IMR-90 (cell line): ENCODE data around the gene CD86. TPM values are rescaled to one million over a fixed set of nuclear protein-coding genes. Genes with fewer than 3 reads are reported as not detected.

Source experiments
- ATAC-seq: fragments of 200-7000 bp; cut with Tn5 transposase; 2 replicates; pipeline ENCODE4 v1.9.1; 2020; ENCODE audit warnings: low read depth, mild to moderate bottlenecking, moderate library complexity
- BruUV-seq: library from RNA; stranded (reverse); fragments of 400-500 nt; replicated peaks from 2 replicates; lab custom pipeline; 2021; lab: Mats Ljungman, UMichigan
- CTCF ChIA-PET: fragments of 300-600 bp; formaldehyde crosslinking; extraction: SDS; loops from one replicate; lab custom pipeline; 2021; ENCODE audit warnings: antibody characterized with exemption; lab: Yijun Ruan, JAX
- POLR2A ChIA-PET: fragments of 300-600 bp; sonication (Branson Sonifier 250); formaldehyde crosslinking; loops from one replicate; lab custom pipeline; 2022; ENCODE audit warnings: antibody characterized with exemption; ENCODE audit not compliant: unreplicated experiment; lab: Charles Lee
- DNase-seq: peaks from one replicate; pipeline ENCODE4 v3.0.0; 2013
- H2AFZ ChIP-seq: replicated peaks from 2 replicates; pipeline ENCODE3; 2013; ENCODE audit warnings: low read length, mild to moderate bottlenecking; ENCODE audit not compliant: poor library complexity
- H2AK5ac ChIP-seq: 2 replicates; pipeline ENCODE4 v1.6.1; 2013; ENCODE audit warnings: low read depth, low read length, inconsistent platforms
- H2AK9ac ChIP-seq: replicated peaks from 2 replicates; pipeline ENCODE3; 2013; ENCODE audit warnings: mild to moderate bottlenecking, low read depth, low read length, moderate library complexity; ENCODE audit not compliant: poor library complexity
- H2BK120ac ChIP-seq: 2 replicates; pipeline ENCODE4 v1.6.1; 2013; ENCODE audit warnings: low read depth, low read length, inconsistent platforms
- H2BK15ac ChIP-seq: 3 replicates; pipeline ENCODE4 v1.6.1; 2013; ENCODE audit warnings: low read depth, low read length, inconsistent platforms
- H2BK20ac ChIP-seq: 2 replicates; pipeline ENCODE4 v1.6.1; 2013; ENCODE audit warnings: low read depth, mild to moderate bottlenecking, inconsistent platforms, low read length, moderate library complexity
- H2BK5ac ChIP-seq: 2 replicates; pipeline ENCODE4 v1.6.1; 2013; ENCODE audit warnings: mild to moderate bottlenecking, low read depth, low read length, inconsistent platforms; ENCODE audit not compliant: poor library complexity, severe bottlenecking
- H3K14ac ChIP-seq: replicated peaks from 2 replicates; pipeline ENCODE4 v1.6.1; 2013; ENCODE audit warnings: low read depth, low read length, inconsistent platforms
- H3K18ac ChIP-seq: 2 replicates; pipeline ENCODE4 v1.6.1; 2013; ENCODE audit warnings: low read depth, low read length, control low read depth
- H3K23ac ChIP-seq: 2 replicates; pipeline ENCODE4 v1.6.1; 2013; ENCODE audit warnings: low read depth, low read length, inconsistent platforms
- H3K27ac ChIP-seq: 2 replicates; pipeline ENCODE4 v1.5.1; 2013; ENCODE audit warnings: mild to moderate bottlenecking, control low read depth, low read length; ENCODE audit not compliant: insufficient read depth
- H3K27me3 ChIP-seq: 2 replicates; pipeline ENCODE4 v1.6.1; 2013; ENCODE audit warnings: low read length; ENCODE audit not compliant: control insufficient read depth, insufficient read depth
- H3K36me3 ChIP-seq: 2 replicates; pipeline ENCODE4 v1.6.1; 2013; ENCODE audit warnings: low read length, mixed read lengths; ENCODE audit not compliant: control insufficient read depth, insufficient read depth
- H3K4ac ChIP-seq: 2 replicates; pipeline ENCODE4 v1.6.1; 2013; ENCODE audit warnings: low read depth, low read length, inconsistent platforms
- H3K4me1 ChIP-seq: 2 replicates; pipeline ENCODE4 v1.6.1; 2013; ENCODE audit warnings: low read length, mixed read lengths; ENCODE audit not compliant: control insufficient read depth, insufficient read depth
- H3K4me2 ChIP-seq: 2 replicates; pipeline ENCODE4 v1.6.1; 2013; ENCODE audit warnings: low read depth, mild to moderate bottlenecking, control low read depth, low read length, moderate library complexity
- H3K4me3 ChIP-seq: 2 replicates; pipeline ENCODE4 v1.5.1; 2013; ENCODE audit warnings: low read depth, mild to moderate bottlenecking, control low read depth, low read length, moderate library complexity; ENCODE audit not compliant: insufficient read depth
- H3K56ac ChIP-seq: 2 replicates; pipeline ENCODE4 v1.6.1; 2013; ENCODE audit warnings: low read length, inconsistent platforms; ENCODE audit not compliant: insufficient read depth; ENCODE audit errors: extremely low read depth
- H3K79me1 ChIP-seq, 2 experiments: 2 replicates each; pipeline ENCODE4 v1.6.1; 2013; ENCODE audit warnings: low read length in 2 of 2, inconsistent platforms in 1 of 2, low read depth in 1 of 2
- H3K9ac ChIP-seq: 2 replicates; pipeline ENCODE4 v1.6.1; 2013; ENCODE audit warnings: low read depth, low read length, control low read depth
- H3K9me1 ChIP-seq: 2 replicates; pipeline ENCODE4 v1.6.1; 2013; ENCODE audit warnings: low read length, inconsistent platforms; ENCODE audit not compliant: insufficient read depth
- H3K9me3 ChIP-seq: 2 replicates; pipeline ENCODE4 v1.6.1; 2013; ENCODE audit warnings: low read length; ENCODE audit not compliant: control insufficient read depth, insufficient read depth
- H4K20me1 ChIP-seq: 2 replicates; pipeline ENCODE4 v1.6.1; 2013; ENCODE audit warnings: low read length, inconsistent platforms; ENCODE audit not compliant: insufficient read depth
- H4K5ac ChIP-seq: 2 replicates; pipeline ENCODE4 v1.6.1; 2013; ENCODE audit warnings: mild to moderate bottlenecking, low read depth, low read length, control low read depth
- H4K8ac ChIP-seq, 2 experiments: 2 replicates each; pipeline ENCODE4 v1.6.1; 2013; ENCODE audit warnings: low read depth in 2 of 2, low read length in 2 of 2, control low read depth in 1 of 2, inconsistent platforms in 1 of 2
- H4K91ac ChIP-seq: 2 replicates; pipeline ENCODE4 v1.6.1; 2013; ENCODE audit warnings: low read depth, low read length, inconsistent platforms; ENCODE audit not compliant: insufficient read depth
- FOS ChIP-seq: fragments of 150-350 bp; IDR thresholded peaks from 2 replicates; pipeline ENCODE4 v1.6.1; 2016; ENCODE audit warnings: low read depth, low read length
- NFE2L2 ChIP-seq: fragments of 150-350 bp; IDR thresholded peaks from 2 replicates; pipeline ENCODE4 v1.6.1; 2016; ENCODE audit warnings: low read depth, mild to moderate bottlenecking, low read length
- RAD21 ChIP-seq: IDR thresholded peaks from 2 replicates; pipeline ENCODE4 v1.6.1; 2012; ENCODE audit warnings: low read length, improper control_type of control experiment
- RFX5 ChIP-seq: IDR thresholded peaks from 2 replicates; pipeline ENCODE4 v1.8.0; 2012; ENCODE audit warnings: low read depth, mild to moderate bottlenecking, low read length, moderate library complexity
- USF2 ChIP-seq: fragments of 150-350 bp; IDR thresholded peaks from 2 replicates; pipeline ENCODE4 v1.6.1; 2017; ENCODE audit warnings: mild to moderate bottlenecking, antibody characterized with exemption, low read length, low read depth
- WGBS, 2 experiments: methylation state at CpG; one replicate each; pipeline versions ENCODE4 v1.1.5 to v1.1.7; 2013; ENCODE audit warnings: missing lambda C conversion rate in 2 of 2; ENCODE audit not compliant: insufficient read length in 1 of 2; ENCODE audit errors: extremely low coverage in 2 of 2; 5-methylcytosine and 5-hydroxymethylcytosine counted together
- dilution Hi-C: fragments of 300-500 bp; cut with HindIII; formaldehyde crosslinking; loops from one replicate; pipeline ENCODE4 v1.14.3; 2018; ENCODE audit warnings: low sequenced_read_pairs; ENCODE audit not compliant: unreplicated experiment
- in situ Hi-C: fragments of 300-500 bp; cut with MboI; formaldehyde crosslinking; loops from 3 replicates; pipeline ENCODE4 v1.14.3; 2019; ENCODE audit warnings: low sequenced_read_pairs, inconsistent platforms, mixed read lengths
- intact Hi-C: fragments of 100-400 bp; cut with micrococcal nuclease; formaldehyde crosslinking; loops from 2 replicates; pipeline ENCODE4 v1.10.0; 2022
- polyA plus RNA-seq, 3 experiments: library from polyadenylated mRNA; depleted of rRNA; stranded (reverse); fragments of >200 nt; gene quantifications; 2 replicates each; pipeline ENCODE4 v1.2.3, GENCODE V29; 2012; ENCODE audit warnings: low replicate concordance in 1 of 3
- total RNA-seq: library from RNA; depleted of rRNA; stranded (reverse); fragments of >200 nt; gene quantifications from 2 replicates; pipeline ENCODE4 v1.2.3, GENCODE V29; 2012
- TF ChIP-seq, protein P1 (sequence below): fragments of 150-350 bp; IDR thresholded peaks from 2 replicates; pipeline ENCODE4 v1.6.1; 2016; ENCODE audit warnings: low read depth, mild to moderate bottlenecking, low read length, moderate library complexity, borderline replicate concordance

CD86 gene
- total and polyA plus RNA-seq, 2 of the 4 experiments (the other 2 are of a cell fraction) = not detected

GRCh38 chr3:122079524-122080206, 24.5 kb downstream of the CD86 start:
- H4K20me1 ChIP-seq = no peaks in the 10 kb centered on the region
- ATAC-seq = no peak
- intact Hi-C loops (no loop called here), dilution Hi-C loops (no loop called here), in situ Hi-C loops (no loop called here)
- no peak overlapping the region for H3K14ac ChIP-seq
- no peak overlapping the region for H4K91ac ChIP-seq
- no peak overlapping the region for H2AK9ac ChIP-seq
- no peak overlapping the region for H2BK120ac ChIP-seq
- H3K4ac ChIP-seq = no peak overlapping the region
- H3K36me3 ChIP-seq = no peaks in the 10 kb centered on the region
- no peaks in the 10 kb centered on the region for H3K9me1 ChIP-seq
- no peak overlapping the region for H3K4me3 ChIP-seq
- H4K5ac ChIP-seq = no peak overlapping the region
- CTCF ChIA-PET = no interaction called here
- H3K9me3 ChIP-seq = no peaks in the 10 kb centered on the region
- H2BK15ac ChIP-seq = no peak overlapping the region
- no peak overlapping the region for H2BK20ac ChIP-seq
- no CpG with 5 or more reads among the region's 8 CpGs for WGBS, 2 experiments
- no peak overlapping the region for H3K9ac ChIP-seq
- H3K56ac ChIP-seq = no peak overlapping the region
- H3K18ac ChIP-seq = no peak overlapping the region
- no peak for DNase-seq
- H3K23ac ChIP-seq = no peak overlapping the region
- no TSS peak for BruUV-seq
- H2AFZ ChIP-seq = no peak overlapping the region
- H2AK5ac ChIP-seq = no peak overlapping the region
- H3K4me2 ChIP-seq = no peak overlapping the region
- H3K4me1 ChIP-seq = no peaks in the 10 kb centered on the region
- POLR2A ChIA-PET = no interaction called here
- H4K8ac ChIP-seq = no peak overlapping the region
- no peaks in the 10 kb centered on the region for H3K79me1 ChIP-seq
- H3K27me3 ChIP-seq = peaks cover 7% of the 10 kb centered on the region
- no peak overlapping the region for H2BK5ac ChIP-seq
- no peak overlapping the region for H3K27ac ChIP-seq
- no peak for TF ChIP-seq RFX5
- TF ChIP-seq, protein P1, sequence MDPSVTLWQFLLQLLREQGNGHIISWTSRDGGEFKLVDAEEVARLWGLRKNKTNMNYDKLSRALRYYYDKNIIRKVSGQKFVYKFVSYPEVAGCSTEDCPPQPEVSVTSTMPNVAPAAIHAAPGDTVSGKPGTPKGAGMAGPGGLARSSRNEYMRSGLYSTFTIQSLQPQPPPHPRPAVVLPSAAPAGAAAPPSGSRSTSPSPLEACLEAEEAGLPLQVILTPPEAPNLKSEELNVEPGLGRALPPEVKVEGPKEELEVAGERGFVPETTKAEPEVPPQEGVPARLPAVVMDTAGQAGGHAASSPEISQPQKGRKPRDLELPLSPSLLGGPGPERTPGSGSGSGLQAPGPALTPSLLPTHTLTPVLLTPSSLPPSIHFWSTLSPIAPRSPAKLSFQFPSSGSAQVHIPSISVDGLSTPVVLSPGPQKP = no peak
- no peak for TF ChIP-seq FOS
- TF ChIP-seq NFE2L2 = no peak
- TF ChIP-seq USF2 = no peak
- no peak for TF ChIP-seq RAD21
